DND-41 (cell line): ENCODE data around the gene POLR3G.

ENCODE experiments used
- ATAC-seq: fragments of 200-7000 bp; cut with Tn5 transposase; 3 replicates; pipeline ENCODE4 v1.9.1; 2021; ENCODE audit warnings: low read depth; ENCODE audit not compliant: insufficient read depth
- DNase-seq: peaks from one replicate; pipeline ENCODE4 v3.0.0-alpha.2; 2020
- H2AFZ ChIP-seq: 2 replicates; pipeline ENCODE4 v1.6.0; 2012; ENCODE audit warnings: low read depth, low read length
- H3K27ac ChIP-seq: 2 replicates; pipeline ENCODE4 v1.5.1; 2012; ENCODE audit warnings: low read length, inconsistent platforms
- H3K27me3 ChIP-seq: fragments of 200-600 bp; sonication (generic); 2 replicates; pipeline ENCODE4 v1.6.0; 2012; ENCODE audit warnings: low read length, mild to moderate bottlenecking, inconsistent platforms; ENCODE audit not compliant: insufficient read depth, poor library complexity
- H3K36me3 ChIP-seq: 2 replicates; pipeline ENCODE4 v1.5.1; 2012; ENCODE audit warnings: low read length, inconsistent platforms; ENCODE audit not compliant: insufficient read depth
- H3K4me1 ChIP-seq: 2 replicates; pipeline ENCODE4 v1.5.1; 2012; ENCODE audit warnings: mild to moderate bottlenecking, low read length; ENCODE audit not compliant: insufficient read depth
- H3K4me2 ChIP-seq: 2 replicates; pipeline ENCODE4 v1.6.0; 2012; ENCODE audit warnings: mild to moderate bottlenecking, moderate library complexity, low read length, inconsistent platforms; ENCODE audit not compliant: insufficient read depth
- H3K4me3 ChIP-seq, 2 experiments: fragments of 200-600 bp in 1 of 2; shearing (Covaris generic) in 1 of 2; 2 replicates each; pipeline ENCODE4 v1.5.1; 2012 to 2016; ENCODE audit warnings: inconsistent platforms in 2 of 2, low read length in 2 of 2, mild to moderate bottlenecking in 2 of 2, low read depth in 1 of 2, moderate library complexity in 1 of 2
- H3K79me2 ChIP-seq: 2 replicates; pipeline ENCODE4 v1.6.0; 2012; ENCODE audit warnings: low read length, inconsistent platforms; ENCODE audit not compliant: insufficient read depth
- H3K9ac ChIP-seq: 2 replicates; pipeline ENCODE4 v1.6.0; 2012; ENCODE audit warnings: low read depth, mild to moderate bottlenecking, inconsistent platforms, low read length, moderate library complexity
- H3K9me3 ChIP-seq: 2 replicates; pipeline ENCODE4 v1.5.1; 2012; ENCODE audit warnings: low read length, moderate library complexity, mild to moderate bottlenecking, inconsistent platforms; ENCODE audit not compliant: insufficient read depth, severe bottlenecking
- H4K20me1 ChIP-seq: 2 replicates; pipeline ENCODE4 v1.6.0; 2012; ENCODE audit warnings: low read length; ENCODE audit not compliant: insufficient read depth
- EZH2 ChIP-seq: IDR thresholded peaks from 3 replicates; pipeline ENCODE4 v1.6.1; 2012; ENCODE audit warnings: borderline replicate concordance, low read depth, mild to moderate bottlenecking, moderate library complexity, low read length, inconsistent platforms; ENCODE audit not compliant: severe bottlenecking
- TF ChIP-seq, protein P1 (sequence below): IDR thresholded peaks from 2 replicates; pipeline ENCODE4 v1.5.1; 2012; ENCODE audit warnings: borderline replicate concordance, low read length, moderate library complexity, mild to moderate bottlenecking; ENCODE audit not compliant: poor library complexity, severe bottlenecking; ENCODE audit errors: extremely low read depth

The POLR3G gene

DNA sequence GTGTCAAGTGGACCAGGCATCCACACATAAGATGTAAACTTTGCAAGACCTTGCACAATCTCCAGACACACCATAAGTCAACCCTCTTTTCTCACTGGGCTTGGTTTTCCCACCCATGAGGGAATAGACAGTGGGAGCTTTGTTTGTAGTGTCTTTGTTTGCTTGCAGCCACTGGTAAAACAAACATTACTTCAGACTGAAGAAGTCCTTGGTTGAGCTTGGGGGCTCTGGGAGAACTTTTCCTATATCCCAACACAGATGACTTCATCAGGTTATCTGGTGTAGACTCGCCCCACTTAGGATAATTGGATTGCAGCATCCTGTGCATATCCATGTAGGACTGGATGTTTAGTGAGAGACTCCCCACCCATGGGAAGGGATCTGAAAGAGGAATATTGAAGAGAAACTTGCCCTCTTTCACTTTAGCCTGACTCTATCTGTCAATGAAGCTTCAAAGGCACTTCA is 72.4 kb downstream of the POLR3G start:
- no peaks in the 10 kb centered on the region for H4K20me1 ChIP-seq
- no peak for ATAC-seq
- TF ChIP-seq EZH2, result no peak
- TF ChIP-seq, protein P1, sequence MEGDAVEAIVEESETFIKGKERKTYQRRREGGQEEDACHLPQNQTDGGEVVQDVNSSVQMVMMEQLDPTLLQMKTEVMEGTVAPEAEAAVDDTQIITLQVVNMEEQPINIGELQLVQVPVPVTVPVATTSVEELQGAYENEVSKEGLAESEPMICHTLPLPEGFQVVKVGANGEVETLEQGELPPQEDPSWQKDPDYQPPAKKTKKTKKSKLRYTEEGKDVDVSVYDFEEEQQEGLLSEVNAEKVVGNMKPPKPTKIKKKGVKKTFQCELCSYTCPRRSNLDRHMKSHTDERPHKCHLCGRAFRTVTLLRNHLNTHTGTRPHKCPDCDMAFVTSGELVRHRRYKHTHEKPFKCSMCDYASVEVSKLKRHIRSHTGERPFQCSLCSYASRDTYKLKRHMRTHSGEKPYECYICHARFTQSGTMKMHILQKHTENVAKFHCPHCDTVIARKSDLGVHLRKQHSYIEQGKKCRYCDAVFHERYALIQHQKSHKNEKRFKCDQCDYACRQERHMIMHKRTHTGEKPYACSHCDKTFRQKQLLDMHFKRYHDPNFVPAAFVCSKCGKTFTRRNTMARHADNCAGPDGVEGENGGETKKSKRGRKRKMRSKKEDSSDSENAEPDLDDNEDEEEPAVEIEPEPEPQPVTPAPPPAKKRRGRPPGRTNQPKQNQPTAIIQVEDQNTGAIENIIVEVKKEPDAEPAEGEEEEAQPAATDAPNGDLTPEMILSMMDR, result no peak
- no peak overlapping the region for H2AFZ ChIP-seq
- no peaks in the 10 kb centered on the region for H3K36me3 ChIP-seq
- H3K9me3 ChIP-seq, result no peaks in the 10 kb centered on the region
- DNase-seq, result no peak
- no peaks in the 10 kb centered on the region for H3K4me1 ChIP-seq
- H3K9ac ChIP-seq, result no peak overlapping the region
- H3K4me2 ChIP-seq, result no peak overlapping the region
- peaks cover 6% of the 10 kb centered on the region for H3K27me3 ChIP-seq
- H3K4me3 ChIP-seq, result no peak overlapping the region
- no peaks in the 10 kb centered on the region for H3K79me2 ChIP-seq
- no peak overlapping the region for H3K27ac ChIP-seq

DNA sequence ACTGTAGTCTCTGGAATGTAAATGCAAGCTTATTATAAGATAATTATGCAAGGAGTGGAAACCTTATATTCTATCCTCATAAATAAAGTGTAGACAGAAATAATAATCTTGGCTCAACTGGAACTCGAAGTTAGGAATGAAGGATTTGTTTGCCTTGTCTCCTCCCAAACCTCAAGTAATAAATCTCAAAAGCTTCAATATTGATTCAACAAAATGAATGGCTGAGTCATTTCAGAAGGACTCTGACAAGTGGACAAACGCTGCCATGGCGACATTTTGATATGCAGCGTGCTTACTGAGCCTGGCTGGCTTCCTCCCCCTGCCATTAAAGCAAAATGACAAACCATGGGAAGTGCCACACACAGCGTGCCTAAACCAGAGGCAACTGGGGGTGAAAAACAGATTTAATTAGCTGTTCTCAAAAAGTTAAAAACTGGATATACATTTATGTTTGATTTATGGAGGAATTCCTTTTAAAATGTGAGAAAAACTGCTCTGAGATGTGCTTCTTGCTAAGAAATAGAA is 73.5 kb downstream of the POLR3G start:
- Histone ChIP-seq H3K27ac (no peak overlapping the region), H3K4me3 (no peak overlapping the region), H3K4me2 (no peak overlapping the region), H3K4me1 (no peaks in the 10 kb centered on the region), H3K36me3 (no peaks in the 10 kb centered on the region), H2AFZ (no peak overlapping the region), H4K20me1 (no peaks in the 10 kb centered on the region), H3K9me3 (no peaks in the 10 kb centered on the region), H3K79me2 (no peaks in the 10 kb centered on the region), H3K9ac (no peak overlapping the region), H3K27me3 (peaks cover 12% of the 10 kb centered on the region)
- DNase-seq (no peak), ATAC-seq (no peak)
- no peak for TF ChIP-seq EZH2
- TF ChIP-seq, protein P1, result no peak

DNA sequence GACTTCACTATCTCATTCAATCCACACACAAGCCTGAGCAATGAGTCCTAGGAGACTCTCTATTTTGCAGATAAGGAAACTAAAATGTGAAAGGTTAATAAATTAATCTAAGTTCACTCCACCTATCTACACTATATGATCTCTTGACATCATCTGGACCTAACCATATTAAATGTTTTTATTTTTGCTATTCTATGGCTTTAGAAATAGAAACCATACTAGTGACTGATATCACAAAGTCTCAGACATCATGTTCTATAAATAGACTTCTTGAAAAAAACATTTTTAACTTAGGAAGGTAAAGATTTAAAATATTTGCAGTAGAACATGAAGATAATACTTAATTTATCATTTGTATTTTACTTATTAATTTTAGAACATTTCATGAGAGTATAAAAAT is 74.6 kb downstream of the POLR3G start:
- Histone ChIP-seq H3K4me1 (no peaks in the 10 kb centered on the region), H3K79me2 (no peaks in the 10 kb centered on the region), H3K9ac (no peak overlapping the region), H3K9me3 (no peaks in the 10 kb centered on the region), H2AFZ (no peak overlapping the region), H3K4me3 (no peak overlapping the region), H3K4me2 (no peak overlapping the region), H3K36me3 (no peaks in the 10 kb centered on the region), H4K20me1 (no peaks in the 10 kb centered on the region), H3K27me3 (peaks cover 12% of the 10 kb centered on the region), H3K27ac (no peak overlapping the region)
- DNase-seq (no peak), ATAC-seq (no peak)
- TF ChIP-seq, protein P1, result no peak
- no peak for TF ChIP-seq EZH2

DNA sequence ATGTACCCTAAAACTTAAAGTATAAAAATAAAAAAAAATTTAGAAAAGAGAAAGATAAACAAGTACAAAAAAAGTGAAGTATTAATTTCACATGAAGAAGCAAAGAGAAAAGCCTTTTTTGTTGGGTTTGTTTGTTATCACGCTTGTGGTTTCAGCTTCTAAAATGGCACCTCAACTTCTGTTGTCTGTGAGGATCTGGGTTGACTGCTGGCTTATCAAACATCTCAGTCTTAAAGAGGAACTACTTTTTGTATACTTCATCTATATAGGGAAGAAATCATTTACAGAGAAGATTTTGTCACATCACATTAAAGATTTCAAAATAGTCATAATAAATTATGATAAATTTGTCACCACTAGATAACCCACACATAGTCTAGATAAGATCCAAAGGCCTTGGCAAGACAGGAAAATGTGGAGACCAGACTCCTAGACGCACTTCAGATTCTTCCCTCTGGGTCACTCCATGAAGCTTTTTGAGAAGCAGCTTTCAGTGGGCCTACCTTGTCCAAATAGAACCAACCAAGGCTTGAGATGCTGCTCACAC is 75.1 kb downstream of the POLR3G start:
- Histone ChIP-seq H3K4me1 (no peaks in the 10 kb centered on the region), H3K4me3 (no peak overlapping the region), H3K9me3 (no peaks in the 10 kb centered on the region), H3K36me3 (no peaks in the 10 kb centered on the region), H3K27ac (no peak overlapping the region), H4K20me1 (no peaks in the 10 kb centered on the region), H3K79me2 (no peaks in the 10 kb centered on the region), H2AFZ (no peak overlapping the region), H3K4me2 (no peak overlapping the region), H3K27me3 (peaks cover 12% of the 10 kb centered on the region), H3K9ac (no peak overlapping the region)
- no peak for ATAC-seq
- DNase-seq, result no peak
- no peak for TF ChIP-seq EZH2
- TF ChIP-seq, protein P1, result no peak
